DOHH2 (cell line): ENCODE results near the gene KIZ.

Source experiments
- EZH2phosphoT487 ChIP-seq: fragments of 200-600 bp; sonication (generic); IDR thresholded peaks from 2 replicates; pipeline ENCODE4 v1.6.1; 2017; ENCODE audit warnings: borderline replicate concordance, mild to moderate bottlenecking, antibody characterized with exemption, low read length, moderate library complexity, mixed read lengths
- TF ChIP-seq, protein P1 (sequence below): fragments of 200-600 bp; sonication (generic); IDR thresholded peaks from one replicate; pipeline ENCODE4 v1.5.1; 2014; ENCODE audit warnings: antibody characterized with exemption, mild to moderate bottlenecking, low read depth, low read length; ENCODE audit not compliant: poor library complexity, severe bottlenecking

DNA sequence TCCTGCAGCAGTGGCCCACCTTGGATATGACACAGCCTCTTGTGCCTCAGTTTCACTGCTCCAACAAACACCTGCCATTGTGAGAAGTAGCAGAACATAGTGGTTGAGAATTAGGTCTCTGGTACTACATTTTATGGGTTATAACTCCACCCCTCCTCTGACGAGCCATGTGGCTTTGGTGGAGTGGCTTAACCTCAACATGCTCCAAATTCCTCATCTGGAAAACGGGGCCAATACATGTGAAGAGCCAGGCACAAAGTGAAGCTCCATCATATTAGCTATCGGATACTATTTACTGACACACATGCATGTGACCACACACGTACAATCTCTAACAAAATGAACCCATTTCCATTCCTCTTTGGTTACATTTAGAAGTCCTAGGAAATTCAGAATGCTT, 8.4 kb upstream of the KIZ start:
- TF ChIP-seq, protein P1, sequence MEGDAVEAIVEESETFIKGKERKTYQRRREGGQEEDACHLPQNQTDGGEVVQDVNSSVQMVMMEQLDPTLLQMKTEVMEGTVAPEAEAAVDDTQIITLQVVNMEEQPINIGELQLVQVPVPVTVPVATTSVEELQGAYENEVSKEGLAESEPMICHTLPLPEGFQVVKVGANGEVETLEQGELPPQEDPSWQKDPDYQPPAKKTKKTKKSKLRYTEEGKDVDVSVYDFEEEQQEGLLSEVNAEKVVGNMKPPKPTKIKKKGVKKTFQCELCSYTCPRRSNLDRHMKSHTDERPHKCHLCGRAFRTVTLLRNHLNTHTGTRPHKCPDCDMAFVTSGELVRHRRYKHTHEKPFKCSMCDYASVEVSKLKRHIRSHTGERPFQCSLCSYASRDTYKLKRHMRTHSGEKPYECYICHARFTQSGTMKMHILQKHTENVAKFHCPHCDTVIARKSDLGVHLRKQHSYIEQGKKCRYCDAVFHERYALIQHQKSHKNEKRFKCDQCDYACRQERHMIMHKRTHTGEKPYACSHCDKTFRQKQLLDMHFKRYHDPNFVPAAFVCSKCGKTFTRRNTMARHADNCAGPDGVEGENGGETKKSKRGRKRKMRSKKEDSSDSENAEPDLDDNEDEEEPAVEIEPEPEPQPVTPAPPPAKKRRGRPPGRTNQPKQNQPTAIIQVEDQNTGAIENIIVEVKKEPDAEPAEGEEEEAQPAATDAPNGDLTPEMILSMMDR: no peak
- TF ChIP-seq EZH2phosphoT487: no peak
